ENCODE measurements around the gene S100A9. TPM values are rescaled to one million over a fixed set of nuclear protein-coding genes. Genes with fewer than 3 reads are reported as not detected.

S100A9 gene
- total RNA-seq, 1 experiment from 2014 or later = not detected

DNA sequence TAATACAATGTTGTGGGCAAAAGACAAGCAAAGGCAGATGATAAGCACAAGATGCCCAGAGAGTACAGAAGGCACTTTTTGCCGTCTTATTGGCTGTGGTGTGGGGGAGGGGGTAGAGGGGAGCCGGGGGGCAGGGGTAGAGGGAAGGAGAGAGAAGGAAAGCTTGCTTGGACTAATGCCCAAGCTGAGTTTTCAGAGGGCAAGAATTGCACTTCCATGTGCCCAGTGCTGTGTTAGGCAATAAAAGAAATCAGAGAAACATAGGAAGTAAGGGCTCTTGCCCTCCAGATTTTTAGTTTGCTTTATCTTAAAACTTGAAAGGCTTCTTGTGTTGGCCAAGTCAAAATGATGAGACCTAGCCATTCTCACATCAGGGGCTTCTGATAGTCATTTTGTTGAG, 9.4 kb downstream of the S100A9 start:
- Mint-ChIP-seq H3K27ac (no peak overlapping the region), H3K36me3 (ENCODE audit: insufficient read depth in 1 of 3, low read depth in 3 of 3) (no peaks in the 10 kb centered on the region), H3K4me1 (no peaks in the 10 kb centered on the region), H3K4me3 (no peak overlapping the region), H3K9me3 (peaks cover 0 to 10% of the 10 kb centered on the region in 2 experiments; a peak in 1 of 5 replicates), H3K27me3 (ENCODE audit: low read depth) (peaks cover 4% of the 10 kb centered on the region)
- Histone ChIP-seq H3K23ac (ENCODE audit: insufficient read length, low read depth, low read length) (no peak overlapping the region), H3K18ac (ENCODE audit: insufficient read length, low read depth, low read length) (no peak overlapping the region), H3K14ac (ENCODE audit: insufficient read depth, low read length) (no peak overlapping the region), H4K5ac (ENCODE audit: insufficient read length, low read depth, low read length) (no peak overlapping the region), H4K8ac (replicated peaks; ENCODE audit: insufficient read length, low read depth, low read length) (no peak overlapping the region), H3K79me2 (ENCODE audit: insufficient read depth, low read length) (no peaks in the 10 kb centered on the region), H2BK15ac (ENCODE audit: low read depth, low read length) (no peak overlapping the region), H4K20me1 (ENCODE audit: control insufficient read depth, insufficient read depth, insufficient read length) (no peaks in the 10 kb centered on the region), H3K4ac (ENCODE audit: low read depth, low read length) (no peak overlapping the region), H2BK120ac (ENCODE audit: low read depth, low read length, poor library complexity, severe bottlenecking) (no peak overlapping the region), H3K9ac (ENCODE audit: extremely low read depth, insufficient read length, low read length) (no peak overlapping the region), H2AK5ac (ENCODE audit: insufficient read length, low read length) (no peak overlapping the region), H3T11ph (ENCODE audit: low read length) (no peak overlapping the region), H3K4me1 (ENCODE audit: insufficient read depth, low read length) (no peaks in the 10 kb centered on the region), H2BK12ac (ENCODE audit: insufficient read length, low read depth, low read length) (no peak overlapping the region), H4K91ac (ENCODE audit: insufficient read length, low read depth, low read length) (no peak overlapping the region), H3K23me2 (ENCODE audit: insufficient read length, low read depth, low read length, poor library complexity, severe bottlenecking) (no peaks in the 10 kb centered on the region), H3K9me3 (ENCODE audit: control insufficient read depth, low read depth, low read length) (no peaks in the 10 kb centered on the region), H3K27ac (ENCODE audit: insufficient read length, low read depth, low read length) (no peak overlapping the region), H3K79me1 (ENCODE audit: insufficient read depth, low read depth, low read length, poor library complexity, severe bottlenecking) (no peaks in the 10 kb centered on the region), H3K4me2 (ENCODE audit: insufficient read depth, insufficient read length, low read length) (no peak overlapping the region), H3K27me3 (ENCODE audit: insufficient read depth, low read length) (no peaks in the 10 kb centered on the region), H2BK20ac (ENCODE audit: low read depth, low read length, poor library complexity, severe bottlenecking) (no peak overlapping the region), H3K56ac (ENCODE audit: insufficient read length, low read depth, low read length) (no peak overlapping the region), H2AFZ (ENCODE audit: low read length) (no peak overlapping the region), H2BK5ac (ENCODE audit: insufficient read length, low read length) (no peak overlapping the region)
- no peak for DNase-seq
- WGBS (ENCODE audit: extremely low coverage, insufficient read length, low lambda C conversion rate) = no CpG with 5 or more reads among the region's 2 CpGs
- TF ChIP-seq CTCF (conservative IDR thresholded peaks at IDR 0.05) = no peak

Data from H9 (cell line).